NCI-H2227 (cell line): Measurements from ENCODE around the gene SV2C.

Experiments used
- DNase-seq: peaks from one replicate; lab custom pipeline; 2025; ENCODE audit not compliant: unreplicated experiment; lab: John Stamatoyannopoulos, UW

Gene SV2C

DNA sequence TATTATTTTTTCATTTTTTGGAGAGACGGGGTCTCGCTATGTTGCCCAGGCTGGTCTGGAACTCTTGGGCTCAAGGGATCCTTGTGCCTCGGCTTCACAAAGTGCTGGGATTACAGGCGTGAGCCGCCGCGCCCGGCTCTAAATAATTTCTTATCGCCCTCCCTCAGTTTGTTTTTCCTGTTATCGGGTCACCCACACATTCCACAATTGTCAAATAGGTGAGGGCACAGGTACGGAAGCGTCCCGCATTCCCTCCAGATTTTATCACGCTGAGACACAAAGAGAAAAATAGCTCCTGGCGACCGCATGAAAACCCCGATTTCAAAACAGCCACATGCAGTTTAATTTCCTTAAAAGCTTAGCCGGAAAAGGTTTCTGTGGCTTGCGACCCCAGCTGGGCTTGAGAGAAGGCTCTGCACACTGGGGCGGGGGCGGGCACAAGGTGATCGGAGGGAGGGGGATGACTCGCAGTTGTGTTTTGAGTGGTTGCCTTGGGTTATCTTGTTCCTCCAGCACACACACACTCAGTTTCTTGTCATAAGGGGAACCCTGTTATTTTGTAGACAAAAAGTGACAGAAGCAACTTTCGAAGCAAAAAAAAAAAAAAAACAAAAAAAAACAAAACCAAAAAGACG lies 319.2 kb downstream of the SV2C start:
- no peak for DNase-seq

DNA sequence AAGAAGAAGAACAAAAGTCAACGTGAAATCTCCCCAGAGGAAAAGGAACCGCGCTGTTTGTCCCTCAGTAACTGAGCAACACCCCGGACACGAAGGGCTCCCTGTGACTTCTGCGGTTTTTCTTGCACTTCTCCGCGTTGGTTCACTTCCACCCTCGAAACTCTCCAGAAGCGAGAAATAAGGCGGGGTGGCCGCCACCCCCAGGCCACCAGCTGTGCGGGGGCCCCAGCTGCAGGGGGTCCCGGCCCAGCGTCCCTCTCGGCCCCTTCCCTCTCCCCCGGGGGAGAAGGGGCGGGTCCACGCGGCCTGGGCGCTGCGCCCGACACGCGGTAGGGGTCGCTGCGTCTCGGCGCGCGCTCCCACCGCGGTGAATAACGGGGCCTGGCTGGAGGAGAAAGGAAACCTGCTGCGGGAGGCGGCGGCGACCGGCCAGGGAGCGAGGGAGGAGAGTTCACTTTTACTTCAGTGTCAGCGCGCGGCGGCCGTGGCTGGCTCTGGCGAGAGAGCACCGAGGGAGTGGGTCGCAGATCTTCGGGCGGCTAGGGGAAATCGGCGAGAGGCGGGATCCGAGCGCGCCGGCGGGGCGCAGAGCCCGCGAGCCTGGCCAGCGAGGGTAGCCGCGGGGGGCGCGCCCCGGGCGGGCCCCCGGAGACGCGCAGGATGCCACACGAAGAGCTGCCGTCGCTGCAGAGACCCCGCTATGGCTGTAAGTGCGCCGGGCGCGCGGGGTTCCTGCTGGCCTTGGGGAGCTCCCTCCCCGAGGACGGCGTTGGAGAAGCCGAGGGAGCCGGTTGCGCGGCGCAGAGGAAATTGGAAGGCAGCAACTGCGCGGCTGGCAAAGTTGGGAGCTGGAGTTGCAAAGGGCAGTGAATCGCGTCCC lies 319.9 kb downstream of the SV2C start, which contains the start of gene IQGAP2:
IQGAP2 (plus strand) TSS at position 400 of the 880 bp plus-strand sequence; CDS start at position 661, 261 bp downstream.
- DNase-seq: peak; percentile 34
